ENCODE measurements around the gene BTRC. TPM values are rescaled to one million over a fixed set of nuclear protein-coding genes. Genes with fewer than 3 reads are reported as not detected.

Gene BTRC
- total and polyA plus RNA-seq, 7 donors = 2.4 to 32.6 (median 9.4) TPM

GRCh38 chr10:101484175-101484745, 130.3 kb downstream of the BTRC start:
- WGBS, 2 donors = 90 to 91% methylated on average over 8 of the region's 8 CpGs
- Histone ChIP-seq H3K36me3 (peaks cover 0 to 13% (median 2%) of the 10 kb centered on the region in 4 donors), H3K27ac (no peak overlapping the region), H3K4me3 (no peak overlapping the region), H3K27me3 (no peaks in the 10 kb centered on the region), H3K9me3 (no peaks in the 10 kb centered on the region), H3K4me1 (peaks cover 0 to 3% (median 0%) of the 10 kb centered on the region in 4 donors)
- TF ChIP-seq POLR2A (IDR thresholded peaks at IDR 0.05) (no peak), POLR2AphosphoS5 (IDR thresholded peaks at IDR 0.05) (no peak), EP300 (IDR thresholded peaks at IDR 0.05) (no peak)
- TF ChIP-seq, protein P1, sequence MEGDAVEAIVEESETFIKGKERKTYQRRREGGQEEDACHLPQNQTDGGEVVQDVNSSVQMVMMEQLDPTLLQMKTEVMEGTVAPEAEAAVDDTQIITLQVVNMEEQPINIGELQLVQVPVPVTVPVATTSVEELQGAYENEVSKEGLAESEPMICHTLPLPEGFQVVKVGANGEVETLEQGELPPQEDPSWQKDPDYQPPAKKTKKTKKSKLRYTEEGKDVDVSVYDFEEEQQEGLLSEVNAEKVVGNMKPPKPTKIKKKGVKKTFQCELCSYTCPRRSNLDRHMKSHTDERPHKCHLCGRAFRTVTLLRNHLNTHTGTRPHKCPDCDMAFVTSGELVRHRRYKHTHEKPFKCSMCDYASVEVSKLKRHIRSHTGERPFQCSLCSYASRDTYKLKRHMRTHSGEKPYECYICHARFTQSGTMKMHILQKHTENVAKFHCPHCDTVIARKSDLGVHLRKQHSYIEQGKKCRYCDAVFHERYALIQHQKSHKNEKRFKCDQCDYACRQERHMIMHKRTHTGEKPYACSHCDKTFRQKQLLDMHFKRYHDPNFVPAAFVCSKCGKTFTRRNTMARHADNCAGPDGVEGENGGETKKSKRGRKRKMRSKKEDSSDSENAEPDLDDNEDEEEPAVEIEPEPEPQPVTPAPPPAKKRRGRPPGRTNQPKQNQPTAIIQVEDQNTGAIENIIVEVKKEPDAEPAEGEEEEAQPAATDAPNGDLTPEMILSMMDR (IDR thresholded peaks at IDR 0.05) = no peak
- no peak for DNase-seq
- intact Hi-C loops (cut with DNase I) = no loop called here

DNA sequence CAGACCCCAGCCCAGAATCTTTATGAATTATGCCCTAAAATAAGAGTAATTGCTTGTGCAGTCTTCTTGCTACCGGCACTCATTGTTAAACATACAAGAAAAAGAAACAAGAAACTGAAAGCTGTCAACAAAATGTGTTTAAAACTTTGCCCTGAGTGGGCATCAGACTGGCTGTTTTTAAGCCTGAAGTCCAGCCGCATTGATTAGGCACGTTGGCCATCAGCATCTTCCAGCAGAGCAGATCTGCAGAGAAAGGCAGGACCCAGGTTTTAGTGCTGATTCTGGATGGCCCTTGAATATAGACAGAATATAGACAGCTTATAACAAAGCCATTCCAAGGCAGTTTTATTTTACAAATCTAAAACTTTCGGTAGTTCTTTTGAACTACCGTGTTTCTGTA, 131.2 kb downstream of the BTRC start:
- H3K4me3 ChIP-seq = no peak overlapping the region
- H3K9me3 ChIP-seq = no peaks in the 10 kb centered on the region
- H3K4me1 ChIP-seq = peaks cover 0 to 3% (median 0%) of the 10 kb centered on the region in 4 donors
- intact Hi-C loops (cut with DNase I) = no loop called here
- H3K36me3 ChIP-seq = peaks cover 0 to 10% (median 2%) of the 10 kb centered on the region in 4 donors
- no peak overlapping the region for H3K27ac ChIP-seq
- TF ChIP-seq, protein P1 (IDR thresholded peaks at IDR 0.05) = no peak
- no peak for TF ChIP-seq POLR2A (IDR thresholded peaks at IDR 0.05)
- TF ChIP-seq EP300 (IDR thresholded peaks at IDR 0.05) = no peak
- no peak for TF ChIP-seq POLR2AphosphoS5 (IDR thresholded peaks at IDR 0.05)
- no peaks in the 10 kb centered on the region for H3K27me3 ChIP-seq
- DNase-seq = no peak
- 92 to 96% methylated on average over 5 of the region's 5 CpGs for WGBS, 2 donors

DNA sequence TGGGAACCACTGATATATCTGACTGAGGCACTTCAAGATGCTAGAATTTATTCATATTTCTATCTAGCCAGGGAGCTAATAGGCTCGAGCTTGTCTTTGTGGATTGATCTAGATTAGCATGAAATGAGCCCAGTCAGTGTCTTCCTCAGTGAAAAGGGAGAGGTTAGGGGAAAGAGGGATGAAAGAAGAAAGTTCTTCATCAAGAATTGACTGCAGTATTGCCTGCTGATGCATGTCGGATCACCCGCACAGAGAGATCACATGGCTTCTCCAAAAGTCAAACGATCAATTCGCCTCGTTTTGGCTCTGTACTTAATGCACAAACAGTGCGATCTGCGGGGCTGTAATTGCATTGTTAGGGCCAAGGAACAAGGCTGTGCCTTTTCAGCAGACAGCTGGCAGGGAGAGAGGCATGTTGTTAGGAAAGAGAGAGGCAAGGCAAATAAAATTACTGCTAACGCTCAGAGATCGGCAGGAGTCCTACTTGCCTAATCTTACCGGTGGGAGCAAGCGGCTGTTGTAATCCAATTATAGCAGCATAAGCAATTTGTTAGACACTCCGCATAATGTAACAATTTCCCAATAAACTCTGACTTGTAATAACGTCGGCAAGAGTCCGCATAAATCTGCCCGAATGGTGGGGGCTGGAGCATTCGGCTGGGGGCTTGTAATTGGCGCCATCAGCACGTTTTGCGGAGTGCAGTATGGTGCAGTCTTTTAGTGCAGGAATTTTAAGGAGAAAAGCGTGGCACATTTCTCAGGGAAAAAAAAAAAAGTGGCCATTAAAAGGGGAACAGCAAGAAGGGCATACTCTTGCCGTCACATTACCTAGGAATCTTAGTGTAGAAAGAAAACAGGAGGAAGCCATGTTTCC, 132.0 kb downstream of the BTRC start:
- intact Hi-C loops (cut with DNase I) = no loop called here
- WGBS, 2 donors = 80 to 87% methylated on average over 23 of the region's 23 CpGs
- Histone ChIP-seq H3K27me3 (no peaks in the 10 kb centered on the region), H3K9me3 (no peaks in the 10 kb centered on the region), H3K4me1 (peaks cover 0 to 3% (median 0%) of the 10 kb centered on the region in 4 donors), H3K4me3 (peak overlapping the region in 1 of 4 donors; percentile 4), H3K27ac (no peak overlapping the region), H3K36me3 (peaks cover 0 to 3% (median 0%) of the 10 kb centered on the region in 4 donors)
- TF ChIP-seq EP300 (IDR thresholded peaks at IDR 0.05) = no peak
- no peak for TF ChIP-seq POLR2A (IDR thresholded peaks at IDR 0.05)
- TF ChIP-seq POLR2AphosphoS5 (IDR thresholded peaks at IDR 0.05) = peak; percentile 10 to 35 (median 25)
- peak; percentile 73 for DNase-seq

DNA sequence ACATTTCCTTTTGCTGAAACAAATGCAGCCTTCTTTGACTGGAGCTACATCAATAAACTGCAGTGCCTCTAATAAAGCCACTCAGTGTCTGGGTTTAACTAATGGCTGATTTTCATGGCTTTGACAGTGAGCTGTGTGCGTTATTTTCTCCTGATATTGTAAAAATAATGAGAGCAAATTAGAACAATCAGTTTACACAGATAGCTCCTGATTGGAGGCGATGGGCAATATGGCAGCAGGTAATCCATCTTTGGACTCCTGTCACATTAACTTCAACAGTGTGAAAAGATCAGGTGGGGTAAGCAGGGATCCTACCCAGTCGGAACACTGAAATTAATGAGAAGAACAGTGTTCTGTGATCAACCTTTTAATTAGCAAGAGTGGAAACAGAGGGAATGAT, 133.4 kb downstream of the BTRC start:
- TF ChIP-seq POLR2AphosphoS5 (IDR thresholded peaks at IDR 0.05) (no peak), EP300 (IDR thresholded peaks at IDR 0.05) (no peak), POLR2A (IDR thresholded peaks at IDR 0.05) (no peak)
- TF ChIP-seq, protein P1 (IDR thresholded peaks at IDR 0.05) = no peak
- 97 to 99% methylated on average over 3 of the region's 3 CpGs for WGBS, 2 donors
- Histone ChIP-seq H3K36me3 (no peaks in the 10 kb centered on the region), H3K4me3 (no peak overlapping the region), H3K9me3 (no peaks in the 10 kb centered on the region), H3K4me1 (peaks cover 0 to 3% (median 0%) of the 10 kb centered on the region in 4 donors), H3K27ac (no peak overlapping the region), H3K27me3 (no peaks in the 10 kb centered on the region)
- intact Hi-C loops (cut with DNase I) = no loop called here
- DNase-seq = no peak

GRCh38 chr10:101489355-101489754, 135.4 kb downstream of the BTRC start:
- no peaks in the 10 kb centered on the region for H3K9me3 ChIP-seq
- H3K4me1 ChIP-seq = no peaks in the 10 kb centered on the region
- 65 to 76% methylated on average over 3 of the region's 3 CpGs for WGBS, 2 donors
- intact Hi-C loops (cut with DNase I) = no loop called here
- no peaks in the 10 kb centered on the region for H3K36me3 ChIP-seq
- H3K4me3 ChIP-seq = no peak overlapping the region
- H3K27ac ChIP-seq = no peak overlapping the region
- no peak for DNase-seq
- no peaks in the 10 kb centered on the region for H3K27me3 ChIP-seq
- TF ChIP-seq POLR2A (IDR thresholded peaks at IDR 0.05) (no peak), EP300 (IDR thresholded peaks at IDR 0.05) (no peak), POLR2AphosphoS5 (IDR thresholded peaks at IDR 0.05) (no peak)
- TF ChIP-seq, protein P1 (IDR thresholded peaks at IDR 0.05) = no peak

All from sigmoid colon (tissue), 7 donors.